NB4 (cell line): ENCODE data around the gene C1GALT1C1L.

ENCODE experiments used
- CTCF ChIP-seq: IDR thresholded peaks from one replicate; pipeline ENCODE4 v1.5.1; 2012; ENCODE audit warnings: low read depth, low read length
- MAX ChIP-seq: IDR thresholded peaks from 2 replicates; pipeline ENCODE4 v1.6.1; 2011; ENCODE audit warnings: low read depth, low read length
- MYC ChIP-seq: IDR thresholded peaks from 2 replicates; pipeline ENCODE4 v1.6.1; 2011; ENCODE audit warnings: low read depth, low read length
- POLR2A ChIP-seq: IDR thresholded peaks from 2 replicates; pipeline ENCODE4 v1.6.1; 2011; ENCODE audit warnings: mild to moderate bottlenecking; ENCODE audit not compliant: insufficient read length; ENCODE audit errors: extremely low read depth

GRCh38 chr2:43642363-43642762, 33.9 kb downstream of the C1GALT1C1L start:
- TF ChIP-seq CTCF (no peak), POLR2A (no peak), MAX (no peak), MYC (no peak)
